GM12878 (cell line): ENCODE measurements around the gene ARHGAP9. TPM values are rescaled to one million over a fixed set of nuclear protein-coding genes. Genes with fewer than 3 reads are reported as not detected.

Source experiments
- ATAC-seq: fragments of 200-7000 bp; cut with Tn5 transposase; 3 replicates; pipeline ENCODE4 v1.9.1; 2020; ENCODE audit warnings: mild to moderate bottlenecking, moderate library complexity
- BruUV-seq: library from RNA; stranded (reverse); fragments of 400-500 nt; replicated peaks from 2 replicates; lab custom pipeline; 2021; lab: Mats Ljungman, UMichigan
- CTCF ChIA-PET: fragments of 300-600 bp; sonication (Branson Sonifier 250); formaldehyde crosslinking; extraction: SDS; loops from one replicate; lab custom pipeline; 2021; ENCODE audit warnings: inconsistent platforms; lab: Yijun Ruan, JAX
- POLR2A ChIA-PET: fragments of 350-600 bp; formaldehyde crosslinking; extraction: SDS; loops from one replicate; lab custom pipeline; 2021; ENCODE audit warnings: inconsistent platforms; lab: Charles Lee
- RAD21 ChIA-PET: fragments of 300-600 bp; sonication (Branson Sonifier 250); formaldehyde crosslinking; loops from one replicate; lab custom pipeline; 2023; ENCODE audit warnings: antibody characterized with exemption; ENCODE audit not compliant: unreplicated experiment; lab: Charles Lee
- SMC1A ChIA-PET: fragments of 300-600 bp; sonication (Branson Sonifier 250); formaldehyde crosslinking; loops from one replicate; lab custom pipeline; 2023; ENCODE audit not compliant: unreplicated experiment, uncharacterized antibody; lab: Charles Lee
- DNase-seq: peaks from one replicate; pipeline ENCODE4 v3.0.0-alpha.2; 2011; ENCODE audit warnings: low read depth, low spot score
- FAIRE-seq: peaks from 3 replicates; lab custom pipeline; 2011; peaks lifted over from hg19 to GRCh38; lab: Jason Lieb, UNC
- H2AFZ ChIP-seq: 2 replicates; pipeline ENCODE4 v1.6.0; 2011; ENCODE audit warnings: low read depth, low read length, control low read depth; ENCODE audit not compliant: control insufficient read depth
- H3K27ac ChIP-seq: 2 replicates; pipeline ENCODE4 v1.5.1; 2011; ENCODE audit warnings: control low read depth; ENCODE audit not compliant: control insufficient read depth, insufficient read depth
- H3K27me3 ChIP-seq, 2 experiments: replicated peaks in 1 of 2; 2 replicates each; pipeline versions ENCODE4 v1.6.0 to v1.6.1; 2011; ENCODE audit warnings: low read length in 1 of 2; ENCODE audit not compliant: control insufficient read depth in 2 of 2, insufficient read depth in 2 of 2
- H3K36me3 ChIP-seq, 2 experiments: 2 replicates each; pipeline ENCODE4 v1.5.1; 2011; ENCODE audit warnings: low read length in 1 of 2; ENCODE audit not compliant: control insufficient read depth in 2 of 2, insufficient read depth in 2 of 2
- H3K4me1 ChIP-seq: 2 replicates; pipeline ENCODE4 v1.6.1; 2011; ENCODE audit warnings: mild to moderate bottlenecking, low read length, moderate library complexity, mixed read lengths; ENCODE audit not compliant: control insufficient read depth, insufficient read depth
- H3K4me2 ChIP-seq: 2 replicates; pipeline ENCODE4 v1.6.0; 2011; ENCODE audit warnings: control low read depth; ENCODE audit not compliant: control insufficient read depth, insufficient read depth
- H3K4me3 ChIP-seq: fragments of 200-600 bp; sonication (generic); 2 replicates; pipeline ENCODE4 v1.5.1; 2016
- H3K79me2 ChIP-seq: 2 replicates; pipeline ENCODE4 v1.6.0; 2011; ENCODE audit warnings: low read length; ENCODE audit not compliant: control insufficient read depth, insufficient read depth
- H3K9ac ChIP-seq: 2 replicates; pipeline ENCODE4 v1.8.0; 2011; ENCODE audit warnings: low read length, control low read depth, mixed read lengths; ENCODE audit not compliant: control insufficient read depth, insufficient read depth
- H3K9me3 ChIP-seq: replicated peaks from 3 replicates; pipeline ENCODE4 v1.5.1; 2011; ENCODE audit warnings: mild to moderate bottlenecking, low read length; ENCODE audit not compliant: control insufficient read depth, insufficient read depth
- H4K20me1 ChIP-seq: 2 replicates; pipeline ENCODE4 v1.6.0; 2011; ENCODE audit not compliant: control insufficient read depth, insufficient read depth
- NFYB ChIP-seq: IDR thresholded peaks from 2 replicates; pipeline ENCODE4 v1.6.1; 2011; ENCODE audit warnings: low read depth, mild to moderate bottlenecking, low read length, improper control_type of control experiment, moderate library complexity; ENCODE audit not compliant: insufficient read depth
- POLR2AphosphoS5 ChIP-seq: IDR thresholded peaks from 2 replicates; pipeline ENCODE4 v1.6.1; 2011; ENCODE audit warnings: mild to moderate bottlenecking, low read length, inconsistent platforms
- RCOR1 ChIP-seq: conservative IDR thresholded peaks from 2 replicates; pipeline ENCODE4 v1.6.1; 2012; ENCODE audit warnings: low read depth, low read length, improper control_type of control experiment
- TCF7 ChIP-seq: IDR thresholded peaks from 2 replicates; pipeline ENCODE4 v1.6.1; 2014; ENCODE audit warnings: antibody characterized with exemption, borderline replicate concordance
- ZNF207 ChIP-seq: fragments of 450-650 bp; IDR thresholded peaks from 2 replicates; pipeline ENCODE4 v1.6.1; 2014; ENCODE audit warnings: antibody characterized with exemption, mild to moderate bottlenecking, borderline replicate concordance
- ZNF217 ChIP-seq: fragments of 450-650 bp; IDR thresholded peaks from 2 replicates; pipeline ENCODE4 v1.6.1; 2017; ENCODE audit warnings: antibody characterized with exemption, mild to moderate bottlenecking
- WGBS: methylation state at CpG from one replicate; pipeline ENCODE4 v1.1.6; 2016; ENCODE audit warnings: low lambda C conversion rate; ENCODE audit not compliant: insufficient replicate concordance, insufficient coverage; ENCODE audit errors: missing lambda C conversion rate; 5-methylcytosine and 5-hydroxymethylcytosine counted together
- in situ Hi-C: fragments of 300-500 bp; cut with MboI; formaldehyde crosslinking; loops from 9 replicates; pipeline ENCODE4 v1.14.3; 2018; ENCODE audit warnings: mixed read lengths
- intact Hi-C: fragments of 100-400 bp; cut with micrococcal nuclease; formaldehyde crosslinking; loops from one replicate; pipeline ENCODE4 v1.14.2; 2022; ENCODE audit not compliant: unreplicated experiment
- polyA plus RNA-seq, 11 experiments: library from polyadenylated mRNA; depleted of rRNA in 4 of 11; unstranded in 6 of 11; stranded (reverse) in 5 of 11; fragments of >200 nt; fragmentation: Nextera tagmentation in 4 of 11; fragmentation: Illumina TruSeq in 1 of 11; extraction: Ambion mirVana in 4 of 11; extraction: Trizol in 1 of 11; gene quantifications; 1 replicate in 1 of 11; 2 replicates in 10 of 11; pipeline versions ENCODE4 v1.2.1 to v1.2.3, GENCODE V29; 2011 to 2016; ENCODE audit warnings: inconsistent platforms in 2 of 11, missing spikeins in 2 of 11, low read depth in 1 of 11
- total RNA-seq, 4 experiments: library from RNA; depleted of rRNA in 3 of 4; stranded (reverse); fragments of >200 nt in 3 of 4; fragmentation: Illumina TruSeq in 1 of 4; extraction: Trizol in 1 of 4; gene quantifications; 2 replicates each; pipeline versions ENCODE4 v1.2.1 to v1.2.3, GENCODE V29; 2013 to 2021
- TF ChIP-seq, protein P1 (sequence below): fragments of 450-650 bp; conservative IDR thresholded peaks from 2 replicates; pipeline ENCODE4 v1.6.1; 2017; ENCODE audit warnings: mild to moderate bottlenecking, moderate library complexity
- TF ChIP-seq, protein P2 (sequence below): fragments of 450-650 bp; IDR thresholded peaks from 2 replicates; pipeline ENCODE4 v1.6.1; 2018; ENCODE audit warnings: borderline replicate concordance, mild to moderate bottlenecking; ENCODE audit not compliant: partially characterized antibody
- TF ChIP-seq, protein P3 (sequence below): fragments of 450-650 bp; IDR thresholded peaks from 2 replicates; pipeline ENCODE4 v1.6.1; 2017; ENCODE audit warnings: antibody characterized with exemption, mild to moderate bottlenecking, moderate library complexity

The ARHGAP9 gene
- total and polyA plus RNA-seq, 10 of the 15 experiments (the other 5 are each of a cell fraction or from before 2014, with no cell fraction given) = 19.5 to 102 (median 76.8) TPM

DNA sequence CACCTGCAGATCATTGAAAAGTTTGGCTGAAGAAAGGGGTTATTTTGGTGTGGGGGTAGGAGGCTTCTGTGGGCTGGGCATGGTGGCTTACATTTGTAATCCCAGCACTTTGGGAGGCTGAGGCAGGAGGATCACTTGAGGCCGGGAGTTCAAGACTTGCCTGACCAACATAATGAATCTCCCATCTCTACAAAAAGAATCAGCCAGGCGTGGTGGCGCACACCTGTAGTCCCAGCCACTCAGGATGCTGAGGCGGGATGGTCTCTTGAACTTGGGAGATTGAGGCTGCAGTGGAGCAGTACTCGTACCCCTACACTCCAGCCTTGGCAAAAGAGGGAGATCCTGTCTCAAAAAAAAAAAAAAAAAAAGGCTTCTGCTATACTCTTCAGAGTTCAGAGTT lies 33.6 kb upstream of the ARHGAP9 start:
- ChIA-PET CTCF (interaction anchor here (1.3 kb wide), 1 partner anchor 36 kb away, joined by 3 read pairs; no protein-coding TSS in a partner anchor), RAD21 (no interaction called here), SMC1A (no interaction called here), POLR2A (interaction anchor here (0.6 to 0.7 kb wide), 2 partner anchors 42 to 1175 kb away, joined by 3 read pairs; no protein-coding TSS in a partner anchor)
- WGBS = 98% methylated on average over 5 of the region's 5 CpGs
- H3K4me1 ChIP-seq = no peaks in the 10 kb centered on the region; the same call in 1 of the 2 replicates
- no peak overlapping the region for H3K27ac ChIP-seq
- peaks cover 4% of the 10 kb centered on the region; the same call in 1 of the 2 replicates for H4K20me1 ChIP-seq
- no peak overlapping the region for H3K4me2 ChIP-seq
- H3K9ac ChIP-seq = no peak overlapping the region
- FAIRE-seq (no peak), ATAC-seq (no peak), DNase-seq (no peak)
- H3K79me2 ChIP-seq = peaks cover 6% of the 10 kb centered on the region
- H3K9me3 ChIP-seq = no peaks in the 10 kb centered on the region
- H2AFZ ChIP-seq = no peak overlapping the region
- intact Hi-C loops = no loop called here
- H3K27me3 ChIP-seq = no peaks in the 10 kb centered on the region
- TF ChIP-seq ZNF207 = no peak
- 0 out of 2 replicates have a peak, but pooled peaks have one; percentile 26 for TF ChIP-seq POLR2AphosphoS5
- in situ Hi-C loops = no loop called here
- BruUV-seq = no TSS peak
- peaks cover 35 to 49% of the 10 kb centered on the region in 2 experiments for H3K36me3 ChIP-seq
- H3K4me3 ChIP-seq = no peak overlapping the region

DNA sequence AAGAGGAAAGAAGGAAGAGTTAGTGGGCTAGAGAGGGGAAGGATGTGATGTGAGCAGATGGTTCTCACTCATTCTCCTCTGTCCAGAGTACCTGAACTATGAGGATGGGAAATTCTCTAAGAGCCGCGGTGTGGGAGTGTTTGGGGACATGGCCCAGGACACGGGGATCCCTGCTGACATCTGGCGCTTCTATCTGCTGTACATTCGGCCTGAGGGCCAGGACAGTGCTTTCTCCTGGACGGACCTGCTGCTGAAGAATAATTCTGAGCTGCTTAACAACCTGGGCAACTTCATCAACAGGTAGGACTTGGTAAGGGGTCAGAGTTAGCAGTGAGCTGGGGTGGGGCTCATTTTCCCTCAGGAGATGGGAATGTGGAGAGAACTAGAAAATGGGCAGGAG lies 33.0 kb upstream of the ARHGAP9 start:
- Histone ChIP-seq H3K9me3 (no peaks in the 10 kb centered on the region), H3K79me2 (peaks cover 2% of the 10 kb centered on the region), H3K27me3 (no peaks in the 10 kb centered on the region), H3K4me3 (no peak overlapping the region), H4K20me1 (peaks cover 4% of the 10 kb centered on the region; the same call in 1 of the 2 replicates), H3K4me1 (no peaks in the 10 kb centered on the region), H3K36me3 (peaks cover 35 to 49% of the 10 kb centered on the region in 2 experiments), H3K9ac (no peak overlapping the region), H3K4me2 (no peak overlapping the region), H2AFZ (no peak overlapping the region), H3K27ac (no peak overlapping the region)
- POLR2A ChIA-PET = interaction anchor here (0.6 kb wide), 1 partner anchor 62 kb away, joined by 3 read pairs; no protein-coding TSS in a partner anchor
- ATAC-seq (no peak), DNase-seq (no peak), FAIRE-seq (no peak)
- RAD21 ChIA-PET = no interaction called here
- SMC1A ChIA-PET = no interaction called here
- intact Hi-C loops (no loop called here), in situ Hi-C loops (no loop called here)
- no TSS peak for BruUV-seq
- 87% methylated on average over 6 of the region's 6 CpGs for WGBS
- CTCF ChIA-PET = no interaction called here
- TF ChIP-seq RCOR1 = no peak
- no peak for TF ChIP-seq ZNF217
- TF ChIP-seq, protein P1, sequence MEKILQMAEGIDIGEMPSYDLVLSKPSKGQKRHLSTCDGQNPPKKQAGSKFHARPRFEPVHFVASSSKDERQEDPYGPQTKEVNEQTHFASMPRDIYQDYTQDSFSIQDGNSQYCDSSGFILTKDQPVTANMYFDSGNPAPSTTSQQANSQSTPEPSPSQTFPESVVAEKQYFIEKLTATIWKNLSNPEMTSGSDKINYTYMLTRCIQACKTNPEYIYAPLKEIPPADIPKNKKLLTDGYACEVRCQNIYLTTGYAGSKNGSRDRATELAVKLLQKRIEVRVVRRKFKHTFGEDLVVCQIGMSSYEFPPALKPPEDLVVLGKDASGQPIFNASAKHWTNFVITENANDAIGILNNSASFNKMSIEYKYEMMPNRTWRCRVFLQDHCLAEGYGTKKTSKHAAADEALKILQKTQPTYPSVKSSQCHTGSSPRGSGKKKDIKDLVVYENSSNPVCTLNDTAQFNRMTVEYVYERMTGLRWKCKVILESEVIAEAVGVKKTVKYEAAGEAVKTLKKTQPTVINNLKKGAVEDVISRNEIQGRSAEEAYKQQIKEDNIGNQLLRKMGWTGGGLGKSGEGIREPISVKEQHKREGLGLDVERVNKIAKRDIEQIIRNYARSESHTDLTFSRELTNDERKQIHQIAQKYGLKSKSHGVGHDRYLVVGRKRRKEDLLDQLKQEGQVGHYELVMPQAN = no peak
- no peak for TF ChIP-seq TCF7
- TF ChIP-seq, protein P2, sequence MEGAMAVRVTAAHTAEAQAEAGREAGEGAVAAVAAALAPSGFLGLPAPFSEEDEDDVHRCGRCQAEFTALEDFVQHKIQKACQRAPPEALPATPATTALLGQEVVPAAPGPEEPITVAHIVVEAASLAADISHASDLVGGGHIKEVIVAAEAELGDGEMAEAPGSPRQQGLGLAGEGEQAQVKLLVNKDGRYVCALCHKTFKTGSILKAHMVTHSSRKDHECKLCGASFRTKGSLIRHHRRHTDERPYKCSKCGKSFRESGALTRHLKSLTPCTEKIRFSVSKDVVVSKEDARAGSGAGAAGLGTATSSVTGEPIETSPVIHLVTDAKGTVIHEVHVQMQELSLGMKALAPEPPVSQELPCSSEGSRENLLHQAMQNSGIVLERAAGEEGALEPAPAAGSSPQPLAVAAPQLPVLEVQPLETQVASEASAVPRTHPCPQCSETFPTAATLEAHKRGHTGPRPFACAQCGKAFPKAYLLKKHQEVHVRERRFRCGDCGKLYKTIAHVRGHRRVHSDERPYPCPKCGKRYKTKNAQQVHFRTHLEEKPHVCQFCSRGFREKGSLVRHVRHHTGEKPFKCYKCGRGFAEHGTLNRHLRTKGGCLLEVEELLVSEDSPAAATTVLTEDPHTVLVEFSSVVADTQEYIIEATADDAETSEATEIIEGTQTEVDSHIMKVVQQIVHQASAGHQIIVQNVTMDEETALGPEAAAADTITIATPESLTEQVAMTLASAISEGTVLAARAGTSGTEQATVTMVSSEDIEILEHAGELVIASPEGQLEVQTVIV = no peak
- TF ChIP-seq POLR2AphosphoS5 = no peak
- TF ChIP-seq, protein P3, sequence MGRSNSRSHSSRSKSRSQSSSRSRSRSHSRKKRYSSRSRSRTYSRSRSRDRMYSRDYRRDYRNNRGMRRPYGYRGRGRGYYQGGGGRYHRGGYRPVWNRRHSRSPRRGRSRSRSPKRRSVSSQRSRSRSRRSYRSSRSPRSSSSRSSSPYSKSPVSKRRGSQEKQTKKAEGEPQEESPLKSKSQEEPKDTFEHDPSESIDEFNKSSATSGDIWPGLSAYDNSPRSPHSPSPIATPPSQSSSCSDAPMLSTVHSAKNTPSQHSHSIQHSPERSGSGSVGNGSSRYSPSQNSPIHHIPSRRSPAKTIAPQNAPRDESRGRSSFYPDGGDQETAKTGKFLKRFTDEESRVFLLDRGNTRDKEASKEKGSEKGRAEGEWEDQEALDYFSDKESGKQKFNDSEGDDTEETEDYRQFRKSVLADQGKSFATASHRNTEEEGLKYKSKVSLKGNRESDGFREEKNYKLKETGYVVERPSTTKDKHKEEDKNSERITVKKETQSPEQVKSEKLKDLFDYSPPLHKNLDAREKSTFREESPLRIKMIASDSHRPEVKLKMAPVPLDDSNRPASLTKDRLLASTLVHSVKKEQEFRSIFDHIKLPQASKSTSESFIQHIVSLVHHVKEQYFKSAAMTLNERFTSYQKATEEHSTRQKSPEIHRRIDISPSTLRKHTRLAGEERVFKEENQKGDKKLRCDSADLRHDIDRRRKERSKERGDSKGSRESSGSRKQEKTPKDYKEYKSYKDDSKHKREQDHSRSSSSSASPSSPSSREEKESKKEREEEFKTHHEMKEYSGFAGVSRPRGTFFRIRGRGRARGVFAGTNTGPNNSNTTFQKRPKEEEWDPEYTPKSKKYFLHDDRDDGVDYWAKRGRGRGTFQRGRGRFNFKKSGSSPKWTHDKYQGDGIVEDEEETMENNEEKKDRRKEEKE = no peak
- no peak for TF ChIP-seq NFYB
